ENCODE results near the gene MNT. TPM values are rescaled to one million over a fixed set of nuclear protein-coding genes. Genes with fewer than 3 reads are reported as not detected.

MNT gene
- total and polyA plus RNA-seq, 2 of the 8 experiments (the other 6 are each of a cell fraction or from before 2014, with no cell fraction given), result 5.0 to 17.3 TPM

GRCh38 chr17:2371183-2372130, 29.4 kb downstream of the MNT start (continued):
- no peak for TF ChIP-seq PHF8 (conservative IDR thresholded peaks at IDR 0.05; ENCODE audit: low read depth, low read length)
- TF ChIP-seq ATF2 (IDR thresholded peaks at IDR 0.05; ENCODE audit: low read length), result no peak
- TF ChIP-seq CBX8 (IDR thresholded peaks at IDR 0.05; ENCODE audit: borderline replicate concordance, low read depth, low read length), result no peak
- no peak for TF ChIP-seq TAF7 (optimal IDR thresholded peaks at IDR 0.05; ENCODE audit: borderline replicate concordance, low read depth, low read length)
- no peak for TF ChIP-seq RNF2 (IDR thresholded peaks at IDR 0.05; ENCODE audit: borderline replicate concordance, low read depth, low read length, missing control alignments, poor library complexity, severe bottlenecking)
- TF ChIP-seq RFX5 (IDR thresholded peaks at IDR 0.05; ENCODE audit: borderline replicate concordance, low read depth, low read length), result no peak
- TF ChIP-seq CEBPB (IDR thresholded peaks at IDR 0.05; ENCODE audit: low read depth, low read length), result no peak
- TF ChIP-seq TCF12 (IDR thresholded peaks at IDR 0.05; ENCODE audit: low read depth, low read length), result no peak
- TF ChIP-seq RAD21 (IDR thresholded peaks at IDR 0.05 in 1 of 2, conservative IDR thresholded peaks at IDR 0.05 in 1 of 2; ENCODE audit: low read depth in 2 of 2, low read length in 2 of 2), result no peak
- no peak for TF ChIP-seq BCL11A (IDR thresholded peaks at IDR 0.05; ENCODE audit: low read depth in 2 of 2, low read length in 2 of 2)
- no peak for TF ChIP-seq CREB1 (IDR thresholded peaks at IDR 0.05)
